Measurements from ENCODE around the gene U2AF2.

Gene U2AF2

GRCh38 chr19:55693336-55693974 is 38.6 kb downstream of the U2AF2 start:
- no peak overlapping the region for H3K4me3 ChIP-seq
- H3K27ac ChIP-seq, result no peak overlapping the region
- DNase-seq (ENCODE audit: low spot score), result no peak
- no peak for TF ChIP-seq CTCF (IDR thresholded peaks at IDR 0.05)

- no peak for DNase-seq (ENCODE audit: low spot score)
- no peak for TF ChIP-seq CTCF (IDR thresholded peaks at IDR 0.05)
- H3K4me3 ChIP-seq, result no peak overlapping the region
- H3K27ac ChIP-seq, result no peak overlapping the region
These were observed 39.4 kb downstream of the U2AF2 start for GRCh38 chr19:55694241-55694655.

- no peak overlapping the region for H3K27ac ChIP-seq
- no peak for TF ChIP-seq CTCF (IDR thresholded peaks at IDR 0.05)
- H3K4me3 ChIP-seq, result no peak overlapping the region
- no peak for DNase-seq (ENCODE audit: low spot score)
These were observed 40.0 kb downstream of the U2AF2 start for GRCh38 chr19:55694656-55695491.

GRCh38 chr19:55695511-55696290 is 40.9 kb downstream of the U2AF2 start:
- TF ChIP-seq CTCF (IDR thresholded peaks at IDR 0.05), result no peak
- no peak overlapping the region for H3K27ac ChIP-seq
- DNase-seq (ENCODE audit: low spot score), result no peak
- no peak overlapping the region for H3K4me3 ChIP-seq

- no peak overlapping the region for H3K4me3 ChIP-seq
- no peak for TF ChIP-seq CTCF (IDR thresholded peaks at IDR 0.05)
- H3K27ac ChIP-seq, result no peak overlapping the region
- no peak for DNase-seq (ENCODE audit: low spot score)
These were observed 41.6 kb downstream of the U2AF2 start for GRCh38 chr19:55696301-55697068.

- DNase-seq (ENCODE audit: low spot score), result no peak
- TF ChIP-seq CTCF (IDR thresholded peaks at IDR 0.05), result no peak
- Histone ChIP-seq H3K4me3 (no peak overlapping the region), H3K27ac (no peak overlapping the region)
These were observed 42.2 kb downstream of the U2AF2 start for GRCh38 chr19:55697069-55697440.
